Activated CD8-positive, alpha-beta T cell treated with anti-CD3 and anti-CD28 coated beads, Interleukin-2, amount 10 ng/mL, durations not matched to agents 7 days and 5 days (primary cell): ENCODE measurements around the gene CC2D2A. TPM values are rescaled to one million over a fixed set of nuclear protein-coding genes. Genes with fewer than 3 reads are reported as not detected.

Experiments
- ATAC-seq: fragments of 150-1000 bp; cut with Tn5 transposase; one replicate; pipeline ENCODE4 v1.10.0; 2021; ENCODE audit warnings: moderate library complexity
- CTCF ChIA-PET: fragments of 350-600 bp; sonication (Branson Sonifier 250); formaldehyde crosslinking; loops from one replicate; lab custom pipeline; 2021; ENCODE audit warnings: antibody characterized with exemption; lab: Charles Lee
- POLR2A ChIA-PET: fragments of 350-600 bp; sonication (Branson Sonifier 250); formaldehyde crosslinking; loops from one replicate; lab custom pipeline; 2021; ENCODE audit warnings: antibody characterized with exemption; lab: Charles Lee
- DNase-seq: peaks from one replicate; pipeline ENCODE4 v3.0.0-alpha.2; 2020
- H3K27ac Mint-ChIP-seq: one replicate; pipeline ENCODE4 v1.8.0; 2021; ENCODE audit warnings: mild to moderate bottlenecking, mixed read lengths
- H3K27me3 Mint-ChIP-seq: one replicate; pipeline ENCODE4 v1.8.0; 2021; ENCODE audit warnings: low read depth, mixed read lengths
- H3K36me3 Mint-ChIP-seq: one replicate; pipeline ENCODE4 v1.8.0; 2021; ENCODE audit warnings: low read depth, mixed read lengths
- H3K4me1 Mint-ChIP-seq: one replicate; pipeline ENCODE4 v1.8.0; 2021; ENCODE audit warnings: low read depth, mixed read lengths
- H3K4me3 Mint-ChIP-seq: one replicate; pipeline ENCODE4 v1.8.0; 2021; ENCODE audit warnings: mild to moderate bottlenecking, mixed read lengths
- H3K9me3 Mint-ChIP-seq: one replicate; pipeline ENCODE4 v1.8.0; 2022; ENCODE audit warnings: mixed read lengths; ENCODE audit not compliant: insufficient read depth
- total RNA-seq, 2 experiments: library from RNA; stranded (reverse); gene quantifications; one replicate each; pipeline ENCODE4 v1.2.3, GENCODE V29; 2021

The CC2D2A gene
- total RNA-seq, 2 experiments from 2014 or later, result not detected

DNA sequence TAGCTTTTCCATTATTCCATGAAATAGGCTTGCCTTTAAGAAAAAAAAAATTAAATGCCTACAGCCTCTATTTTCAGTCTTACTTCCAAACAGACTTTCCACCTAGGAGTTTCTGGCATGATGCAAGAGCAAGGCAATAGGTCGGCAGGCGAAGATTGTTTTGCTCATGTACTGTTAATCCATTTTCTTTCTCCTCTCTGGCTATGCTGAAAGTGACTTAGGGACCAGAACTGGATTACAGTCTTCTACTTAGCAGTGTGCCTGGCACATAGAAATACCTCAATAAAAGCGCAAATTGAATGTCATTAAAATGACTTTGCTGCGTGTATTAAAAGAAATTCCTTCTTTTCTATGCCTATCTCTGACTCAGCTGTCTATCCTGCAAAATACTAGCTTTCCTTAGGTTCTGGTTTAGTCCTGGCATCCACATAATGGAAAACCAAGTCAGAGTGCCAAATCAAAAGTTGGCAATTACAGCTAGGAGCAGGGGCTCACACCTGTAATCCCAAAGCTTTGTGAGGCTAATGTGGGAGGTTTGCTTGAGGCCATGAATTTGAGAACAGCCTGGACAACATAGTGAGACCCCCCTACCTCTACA lies 51.9 kb downstream of the CC2D2A start:
- ChIA-PET CTCF (no interaction called here), POLR2A (no interaction called here)
- no peaks in the 10 kb centered on the region for H3K9me3 Mint-ChIP-seq
- no peak overlapping the region for H3K4me3 Mint-ChIP-seq
- H3K4me1 Mint-ChIP-seq, result no peaks in the 10 kb centered on the region
- DNase-seq (no peak), ATAC-seq (no peak)
- no peak overlapping the region for H3K27ac Mint-ChIP-seq
- H3K27me3 Mint-ChIP-seq, result no peaks in the 10 kb centered on the region
- H3K36me3 Mint-ChIP-seq, result peaks cover 2% of the 10 kb centered on the region

GRCh38 chr4:15525080-15525479 lies 55.4 kb downstream of the CC2D2A start:
- ChIA-PET POLR2A (no interaction called here), CTCF (no interaction called here)
- no peaks in the 10 kb centered on the region for H3K27me3 Mint-ChIP-seq

GRCh38 chr4:15526924-15527592 lies 57.4 kb downstream of the CC2D2A start:
- no peak overlapping the region for H3K4me3 Mint-ChIP-seq
- no peaks in the 10 kb centered on the region for H3K9me3 Mint-ChIP-seq
- H3K36me3 Mint-ChIP-seq, result no peaks in the 10 kb centered on the region
- H3K27ac Mint-ChIP-seq, result no peak overlapping the region
- H3K4me1 Mint-ChIP-seq, result no peaks in the 10 kb centered on the region
- ATAC-seq (no peak), DNase-seq (no peak)
- no peaks in the 10 kb centered on the region for H3K27me3 Mint-ChIP-seq
- ChIA-PET POLR2A (no interaction called here), CTCF (no interaction called here)

More at GRCh38 chr4:15525080-15525479, 55.4 kb downstream of the CC2D2A start:
- DNase-seq, result no peak
- no peak for ATAC-seq
- Mint-ChIP-seq H3K36me3 (no peaks in the 10 kb centered on the region), H3K9me3 (no peaks in the 10 kb centered on the region), H3K27ac (no peak overlapping the region), H3K4me3 (no peak overlapping the region), H3K4me1 (no peaks in the 10 kb centered on the region)

DNA sequence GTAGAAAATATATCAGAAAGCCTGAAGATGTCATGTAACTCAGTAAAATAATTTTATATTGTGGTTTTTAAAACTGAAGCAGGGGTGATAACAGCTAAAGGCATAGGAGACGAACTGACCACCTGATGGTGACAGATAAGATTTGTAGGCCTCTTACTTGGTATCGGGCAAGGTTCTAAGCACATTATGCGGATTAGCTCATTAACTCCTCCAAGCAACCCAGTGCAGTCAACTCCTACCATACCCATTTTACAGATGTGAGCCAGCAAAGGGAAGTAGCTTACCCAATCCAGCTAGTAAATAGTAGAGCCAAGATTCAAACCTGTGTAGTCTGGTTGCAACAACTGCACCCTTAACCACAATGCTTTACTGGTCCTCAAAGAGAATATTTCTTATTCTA lies 62.1 kb downstream of the CC2D2A start:
- Mint-ChIP-seq H3K27ac (no peak overlapping the region), H3K27me3 (no peaks in the 10 kb centered on the region), H3K4me3 (no peak overlapping the region), H3K4me1 (no peaks in the 10 kb centered on the region), H3K9me3 (no peaks in the 10 kb centered on the region), H3K36me3 (no peaks in the 10 kb centered on the region)
- POLR2A ChIA-PET, result no interaction called here
- DNase-seq (no peak), ATAC-seq (no peak)
- CTCF ChIA-PET, result no interaction called here

- no peaks in the 10 kb centered on the region for H3K4me1 Mint-ChIP-seq
- POLR2A ChIA-PET, result no interaction called here
- no peak overlapping the region for H3K4me3 Mint-ChIP-seq
- H3K27ac Mint-ChIP-seq, result no peak overlapping the region
- CTCF ChIA-PET, result no interaction called here
- DNase-seq, result no peak
- no peaks in the 10 kb centered on the region for H3K36me3 Mint-ChIP-seq
- no peaks in the 10 kb centered on the region for H3K27me3 Mint-ChIP-seq
- H3K9me3 Mint-ChIP-seq, result no peaks in the 10 kb centered on the region
- no peak for ATAC-seq
Observed at GRCh38 chr4:15533817-15534216, 64.1 kb downstream of the CC2D2A start.

- H3K27ac Mint-ChIP-seq, result no peak overlapping the region
- no peak overlapping the region for H3K4me3 Mint-ChIP-seq
- no peaks in the 10 kb centered on the region for H3K36me3 Mint-ChIP-seq
- ChIA-PET CTCF (no interaction called here), POLR2A (no interaction called here)
- ATAC-seq, result no peak
- no peaks in the 10 kb centered on the region for H3K27me3 Mint-ChIP-seq
- DNase-seq, result no peak
- H3K4me1 Mint-ChIP-seq, result no peaks in the 10 kb centered on the region
- no peaks in the 10 kb centered on the region for H3K9me3 Mint-ChIP-seq
Observed at GRCh38 chr4:15535599-15535998, 65.9 kb downstream of the CC2D2A start.

GRCh38 chr4:15536552-15537499 lies 67.1 kb downstream of the CC2D2A start:
- Mint-ChIP-seq H3K4me3 (no peak overlapping the region), H3K36me3 (no peaks in the 10 kb centered on the region), H3K4me1 (no peaks in the 10 kb centered on the region), H3K27me3 (no peaks in the 10 kb centered on the region), H3K27ac (no peak overlapping the region), H3K9me3 (no peaks in the 10 kb centered on the region)
- ChIA-PET CTCF (no interaction called here), POLR2A (no interaction called here)
- DNase-seq (no peak), ATAC-seq (no peak)

- peaks cover 3% of the 10 kb centered on the region for H3K36me3 Mint-ChIP-seq
- H3K27ac Mint-ChIP-seq, result no peak overlapping the region
- ChIA-PET POLR2A (no interaction called here), CTCF (no interaction called here)
- peaks cover 4% of the 10 kb centered on the region for H3K4me1 Mint-ChIP-seq
- H3K4me3 Mint-ChIP-seq, result no peak overlapping the region
- no peak for DNase-seq
- H3K27me3 Mint-ChIP-seq, result no peaks in the 10 kb centered on the region
- no peak for ATAC-seq
- H3K9me3 Mint-ChIP-seq, result no peaks in the 10 kb centered on the region
Observed at GRCh38 chr4:15541941-15542340, 72.3 kb downstream of the CC2D2A start.

DNA sequence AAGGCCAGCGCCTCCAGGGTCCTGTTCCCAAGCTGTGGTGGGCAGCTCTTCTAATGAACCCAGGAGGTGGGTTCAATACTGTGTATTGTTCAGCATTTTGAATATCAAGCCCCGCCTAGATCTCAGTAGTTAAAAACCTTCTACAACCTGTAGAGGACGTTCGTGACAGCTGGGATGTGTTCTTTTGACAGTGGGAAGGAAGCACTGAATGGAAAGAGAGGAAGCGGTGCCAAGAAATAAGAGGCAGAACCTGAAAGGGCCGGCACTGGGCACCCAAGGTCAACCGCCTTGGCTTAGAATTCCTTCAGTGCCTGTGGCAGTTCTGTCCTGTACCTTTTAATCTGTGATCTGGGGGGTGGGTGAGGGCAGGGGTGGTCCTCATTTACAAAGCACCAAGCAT lies 73.1 kb downstream of the CC2D2A start:
- H3K9me3 Mint-ChIP-seq, result no peaks in the 10 kb centered on the region
- H3K4me1 Mint-ChIP-seq, result peaks cover 10% of the 10 kb centered on the region

DNA sequence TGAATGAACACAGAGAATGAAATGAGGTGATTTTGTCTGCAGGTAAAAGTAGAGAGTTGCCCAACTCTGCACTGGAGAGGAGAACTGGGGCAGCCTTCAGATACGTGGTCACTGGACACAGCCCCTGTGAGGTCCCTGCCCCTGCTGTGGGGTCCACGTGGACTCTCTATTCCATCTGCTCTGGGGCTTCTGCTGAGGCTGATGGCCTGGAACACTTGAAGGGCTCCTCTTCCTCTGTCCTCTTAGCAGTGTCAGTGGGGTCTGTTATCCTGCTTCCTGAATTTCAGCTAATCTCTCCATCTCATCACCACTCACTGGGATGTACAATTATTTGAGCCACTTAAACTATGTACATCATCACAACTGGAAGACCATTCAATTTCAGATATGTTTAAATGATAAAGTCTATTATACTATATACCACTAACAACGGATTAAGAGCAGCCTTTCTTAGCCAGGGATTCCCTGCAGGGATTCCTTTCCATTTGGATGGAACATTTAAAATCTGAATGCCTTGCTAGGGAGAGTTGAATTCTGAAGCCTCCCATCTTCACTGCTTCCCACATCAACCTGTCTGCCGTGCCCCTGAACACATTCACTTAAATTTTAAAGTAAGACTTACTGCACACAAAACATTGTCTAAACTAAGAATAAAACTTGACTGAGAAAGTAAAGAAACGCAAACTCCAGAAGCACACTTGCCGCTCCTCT lies 74.0 kb downstream of the CC2D2A start:
- CTCF ChIA-PET, result no interaction called here

More for the DNA sequence above, 73.1 kb downstream of the CC2D2A start:
- ChIA-PET POLR2A (no interaction called here), CTCF (no interaction called here)
- DNase-seq (no peak), ATAC-seq (no peak)
- Mint-ChIP-seq H3K36me3 (peaks cover 3% of the 10 kb centered on the region), H3K27ac (no peak overlapping the region), H3K27me3 (no peaks in the 10 kb centered on the region), H3K4me3 (no peak overlapping the region)

DNA sequence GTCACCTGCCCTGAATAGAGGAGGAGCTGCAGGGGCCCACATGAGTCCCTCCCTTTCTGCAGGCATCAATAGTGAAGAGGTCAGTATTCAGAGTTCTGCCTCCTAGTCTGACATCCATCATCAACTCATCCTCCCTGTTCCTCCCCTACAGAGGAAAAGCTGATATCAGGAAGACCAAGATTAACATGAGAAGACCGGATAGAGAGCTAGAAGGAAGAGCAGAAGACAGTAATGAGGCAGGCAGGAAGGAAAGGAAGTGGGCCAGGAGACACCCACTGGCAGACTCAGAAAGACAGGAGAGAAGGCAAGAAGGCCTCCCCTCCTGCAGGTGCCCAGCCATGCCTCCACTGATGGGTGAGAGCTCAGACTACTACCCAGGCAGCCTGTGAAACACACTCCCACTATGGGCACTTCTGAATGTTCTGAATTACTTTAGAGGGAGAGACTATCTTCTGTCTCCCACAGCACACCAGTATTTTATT lies 74.6 kb downstream of the CC2D2A start:
- no peak overlapping the region for H3K27ac Mint-ChIP-seq
- DNase-seq (no peak), ATAC-seq (no peak)
- no peak overlapping the region for H3K4me3 Mint-ChIP-seq
- H3K27me3 Mint-ChIP-seq, result no peaks in the 10 kb centered on the region
- no peaks in the 10 kb centered on the region for H3K9me3 Mint-ChIP-seq
- CTCF ChIA-PET, result no interaction called here
- H3K4me1 Mint-ChIP-seq, result peaks cover 14% of the 10 kb centered on the region
- POLR2A ChIA-PET, result no interaction called here
- peaks cover 3% of the 10 kb centered on the region for H3K36me3 Mint-ChIP-seq

More for the DNA sequence above, 74.0 kb downstream of the CC2D2A start:
- POLR2A ChIA-PET, result no interaction called here
- Mint-ChIP-seq H3K27ac (no peak overlapping the region), H3K4me1 (peaks cover 14% of the 10 kb centered on the region), H3K36me3 (peaks cover 3% of the 10 kb centered on the region), H3K4me3 (no peak overlapping the region), H3K27me3 (no peaks in the 10 kb centered on the region), H3K9me3 (no peaks in the 10 kb centered on the region)
- DNase-seq (no peak), ATAC-seq (no peak)
